Heart left ventricle (tissue), 16 donors: Measurements from ENCODE around the gene SSBP3. TPM values are rescaled to one million over a fixed set of nuclear protein-coding genes. Genes with fewer than 3 reads are reported as not detected.

ENCODE experiments used
- ATAC-seq, 4 donors: fragments of 200-7000 bp; cut with Tn5 transposase; one replicate each; pipeline ENCODE4 v1.9.1; 2020 to 2022; ENCODE audit warnings: moderate library complexity in 4 of 4, mild to moderate bottlenecking in 3 of 4, moderate number of reproducible peaks in 1 of 4
- DNase-seq, 5 donors: peaks; one replicate each; pipeline ENCODE4 v3.0.0-alpha.2; 2020
- H3K27ac ChIP-seq, 12 donors: fragments of 200-600 bp; sonication (generic) in 4 of 12; one replicate each; pipeline versions ENCODE4 v1.5.0 to v1.8.0; 2016 to 2022; ENCODE audit warnings: mild to moderate bottlenecking in 2 of 12
- H3K27me3 ChIP-seq, 9 donors: fragments of 200-600 bp; sonication (generic) in 2 of 9; one replicate each; pipeline versions ENCODE4 v1.5.1 to v1.8.0; 2016 to 2022; ENCODE audit warnings: mild to moderate bottlenecking in 3 of 9
- H3K36me3 ChIP-seq, 9 donors: fragments of 200-600 bp; sonication (generic) in 2 of 9; one replicate each; pipeline versions ENCODE4 v1.5.0 to v1.8.0; 2018 to 2022; ENCODE audit warnings: mild to moderate bottlenecking in 2 of 9
- H3K4me1 ChIP-seq, 12 donors: fragments of 200-600 bp; sonication (generic) in 4 of 12; one replicate each; pipeline versions ENCODE4 v1.5.0 to v1.8.0; 2016 to 2022; ENCODE audit warnings: mild to moderate bottlenecking in 3 of 12
- H3K4me3 ChIP-seq, 12 donors: fragments of 200-600 bp; sonication (generic) in 4 of 12; one replicate each; pipeline versions ENCODE4 v1.5.0 to v1.8.0; 2017 to 2022; ENCODE audit warnings: mild to moderate bottlenecking in 9 of 12, moderate library complexity in 4 of 12
- H3K9me3 ChIP-seq, 12 donors: fragments of 200-600 bp; sonication (generic) in 4 of 12; one replicate each; pipeline versions ENCODE4 v1.5.0 to v1.8.0; 2016 to 2022; ENCODE audit warnings: mild to moderate bottlenecking in 1 of 12
- CTCF ChIP-seq, 12 donors: fragments of 200-600 bp; sonication (generic) in 4 of 12; IDR thresholded peaks; one replicate each; pipeline versions ENCODE4 v1.5.0 to v1.8.0; 2018 to 2022; ENCODE audit warnings: antibody characterized with exemption in 12 of 12, mild to moderate bottlenecking in 5 of 12
- POLR2A ChIP-seq, 2 donors: fragments of 450-650 bp; IDR thresholded peaks; one replicate each; pipeline ENCODE4 v1.6.1; 2017; ENCODE audit warnings: antibody characterized with exemption in 2 of 2, mild to moderate bottlenecking in 2 of 2, moderate library complexity in 2 of 2
- WGBS, 4 donors: extraction: QIAGEN DNeasy Blood & Tissue Kit in 2 of 4; methylation state at CpG; one replicate each; pipeline versions ENCODE4 v1.1.5 to v1.1.7; 2013 to 2018; 5-methylcytosine and 5-hydroxymethylcytosine counted together
- intact Hi-C, 10 donors: fragments of 100-400 bp; cut with DNase I; formaldehyde crosslinking; loops; one replicate each; pipeline versions ENCODE4 v1.11.1 to v1.14.2; 2022
- polyA plus RNA-seq, 2 donors: library from polyadenylated mRNA; stranded (reverse); fragments of 200-250 nt; gene quantifications; one replicate each; pipeline ENCODE4 v1.2.3, GENCODE V29; 2013
- total RNA-seq, 9 donors: library from RNA; depleted of rRNA in 2 of 9; stranded (reverse); fragments of >200 nt in 2 of 9; fragmentation: NEBNext Ultra II Directional in 3 of 9; extraction: Animal tissue kit (Norgen Biotek cat#: 25700) in 3 of 9; gene quantifications; one replicate each; pipeline versions ENCODE4 v1.1.0 to v1.2.4, GENCODE V29; 2016 to 2023
- donor health status: ischemic (EF 13 %, LVEDD 7.1; RV severe dilation, severe dysfunction).
- donor health status: healthy with polysubstance abuse.
- donor health status: DM: no; HTN: yes; CAD: no.
- donor health status: DM: no; HTN: no; CAD: no.
- donor health status: ischemic (EF 25% LVEDD 6.9; RV normal size, moderate dysfunction).
- donor health status: ischemic (EF 25% LVEDD 5.7; RV mildly dilated, moderate dysfunction).
- donor health status: healthy.
- donor health status: DM: yes; HTN: yes; CAD: no.
- donor health status: ischemic (EF 35%, LVEDD 5.7; RV mildly dilated, moderate dysfunction).
- donor health status: nonischemic (EF 11% LVEDD 7.7; RV severe dilation, severe dysfunction).
- donor health status: DM: yes; HTN: yes; CAD: no.
- donor health status: PGD.
- donor health status: ischemic (EF 29% LVEDD 5.4; RV normal size, mild dysfunction).
- donor health status: nonischemic (EF 23%, LVEDD 6.1; RV moderate dilation, normal function).

SSBP3 gene
- total and polyA plus RNA-seq, 11 donors, result 20.8 to 61.8 (median 48.1) TPM

GRCh38 chr1:54188291-54188690, 217.9 kb downstream of the SSBP3 start:
- intact Hi-C loops, result no loop called here
- Histone ChIP-seq H3K27me3 (no peaks in the 10 kb centered on the region), H3K4me3 (no peak overlapping the region), H3K27ac (no peak overlapping the region), H3K36me3 (peaks cover 0 to 74% (median 19%) of the 10 kb centered on the region in 9 donors), H3K9me3 (no peaks in the 10 kb centered on the region), H3K4me1 (no peaks in the 10 kb centered on the region)
- ATAC-seq (no peak), DNase-seq (no peak)
- 71 to 94% (median 87%) methylated on average over 1 of the region's 1 CpG for WGBS, 4 donors
- no peak for TF ChIP-seq POLR2A (IDR thresholded peaks at IDR 0.05)

GRCh38 chr1:54186056-54186455, 220.1 kb downstream of the SSBP3 start:
- DNase-seq (no peak), ATAC-seq (no peak)
- 96 to 100% (median 97%) methylated on average over 3 of the region's 3 CpGs for WGBS, 4 donors
- H3K4me1 ChIP-seq, result no peaks in the 10 kb centered on the region
- H3K27me3 ChIP-seq, result no peaks in the 10 kb centered on the region
- peaks cover 0 to 56% (median 18%) of the 10 kb centered on the region in 9 donors for H3K36me3 ChIP-seq
- intact Hi-C loops, result no loop called here
- no peak overlapping the region for H3K27ac ChIP-seq
- TF ChIP-seq POLR2A (IDR thresholded peaks at IDR 0.05), result no peak
- TF ChIP-seq CTCF (IDR thresholded peaks at IDR 0.05), result no peak
- no peak overlapping the region for H3K4me3 ChIP-seq
- no peaks in the 10 kb centered on the region for H3K9me3 ChIP-seq

- DNase-seq, result no peak
- Histone ChIP-seq H3K27ac (no peak overlapping the region), H3K4me1 (no peaks in the 10 kb centered on the region), H3K9me3 (no peaks in the 10 kb centered on the region), H3K27me3 (no peaks in the 10 kb centered on the region), H3K4me3 (no peak overlapping the region), H3K36me3 (peaks cover 0 to 26% (median 5%) of the 10 kb centered on the region in 9 donors)
- TF ChIP-seq CTCF (IDR thresholded peaks at IDR 0.05), result no peak
- no peak for TF ChIP-seq POLR2A (IDR thresholded peaks at IDR 0.05)
- intact Hi-C loops, result no loop called here
- 93 to 95% (median 94%) methylated on average over 5 of the region's 5 CpGs for WGBS, 4 donors
- ATAC-seq, result no peak
Measured at GRCh38 chr1:54180701-54181360, 225.4 kb downstream of the SSBP3 start.

GRCh38 chr1:54178296-54179070, 227.7 kb downstream of the SSBP3 start:
- ATAC-seq (no peak), DNase-seq (no peak)
- TF ChIP-seq POLR2A (IDR thresholded peaks at IDR 0.05) (no peak), CTCF (IDR thresholded peaks at IDR 0.05) (no peak)
- Histone ChIP-seq H3K4me1 (no peaks in the 10 kb centered on the region), H3K36me3 (peaks cover 0 to 29% (median 0%) of the 10 kb centered on the region in 9 donors), H3K27ac (no peak overlapping the region), H3K4me3 (no peak overlapping the region), H3K27me3 (no peaks in the 10 kb centered on the region), H3K9me3 (no peaks in the 10 kb centered on the region)
- intact Hi-C loops, result no loop called here
- 74 to 87% (median 84%) methylated on average over 5 to 9 of the region's 9 CpGs for WGBS, 4 donors
